BJ (cell line): Measurements from ENCODE around the gene PHF2. TPM values are rescaled to one million over a fixed set of nuclear protein-coding genes. Genes with fewer than 3 reads are reported as not detected.

Experiments
- CTCF ChIA-PET: fragments of 350-600 bp; formaldehyde crosslinking; extraction: SDS; loops from one replicate; lab custom pipeline; 2021; ENCODE audit warnings: antibody characterized with exemption, inconsistent platforms; lab: Yijun Ruan, JAX
- POLR2A ChIA-PET: fragments of 300-600 bp; sonication (Branson Sonifier 250); formaldehyde crosslinking; extraction: SDS; loops from one replicate; lab custom pipeline; 2021; ENCODE audit warnings: antibody characterized with exemption; lab: Charles Lee
- DNase-seq: peaks from one replicate; pipeline ENCODE4 v3.0.0-alpha.2; 2011; ENCODE audit warnings: low read depth
- H3K27me3 ChIP-seq: 2 replicates; pipeline ENCODE4 v1.6.0; 2011; ENCODE audit warnings: low read length; ENCODE audit not compliant: control insufficient read depth, insufficient read depth
- H3K36me3 ChIP-seq: 2 replicates; pipeline ENCODE4 v1.5.1; 2011; ENCODE audit warnings: low read length; ENCODE audit not compliant: control insufficient read depth, insufficient read depth
- H3K4me3 ChIP-seq: 2 replicates; pipeline ENCODE4 v1.5.1; 2011; ENCODE audit warnings: low read depth, mild to moderate bottlenecking, control low read depth, low read length
- polyA minus RNA-seq: library from RNA; depleted of rRNA, polyadenylated mRNA; stranded (reverse); fragments of >200 nt; gene quantifications from 2 replicates; pipeline ENCODE4 v1.2.3, GENCODE V29; 2011; rRNA and poly(A)+ RNA removed
- polyA plus RNA-seq: library from polyadenylated mRNA; depleted of rRNA; stranded (reverse); fragments of >200 nt; gene quantifications from 2 replicates; pipeline ENCODE4 v1.2.3, GENCODE V29; 2011; rRNA removed
- TF ChIP-seq, protein P1 (sequence below): IDR thresholded peaks from 2 replicates; pipeline ENCODE4 v1.5.1; 2011; ENCODE audit warnings: low read depth, mild to moderate bottlenecking, control low read depth, inconsistent platforms, low read length, moderate library complexity; ENCODE audit not compliant: insufficient read depth

Gene PHF2
- polyA plus RNA-seq (6.5 and 9.4 TPM in 2 replicates), polyA minus RNA-seq (4.7 and 4.8 TPM in 2 replicates)

DNA sequence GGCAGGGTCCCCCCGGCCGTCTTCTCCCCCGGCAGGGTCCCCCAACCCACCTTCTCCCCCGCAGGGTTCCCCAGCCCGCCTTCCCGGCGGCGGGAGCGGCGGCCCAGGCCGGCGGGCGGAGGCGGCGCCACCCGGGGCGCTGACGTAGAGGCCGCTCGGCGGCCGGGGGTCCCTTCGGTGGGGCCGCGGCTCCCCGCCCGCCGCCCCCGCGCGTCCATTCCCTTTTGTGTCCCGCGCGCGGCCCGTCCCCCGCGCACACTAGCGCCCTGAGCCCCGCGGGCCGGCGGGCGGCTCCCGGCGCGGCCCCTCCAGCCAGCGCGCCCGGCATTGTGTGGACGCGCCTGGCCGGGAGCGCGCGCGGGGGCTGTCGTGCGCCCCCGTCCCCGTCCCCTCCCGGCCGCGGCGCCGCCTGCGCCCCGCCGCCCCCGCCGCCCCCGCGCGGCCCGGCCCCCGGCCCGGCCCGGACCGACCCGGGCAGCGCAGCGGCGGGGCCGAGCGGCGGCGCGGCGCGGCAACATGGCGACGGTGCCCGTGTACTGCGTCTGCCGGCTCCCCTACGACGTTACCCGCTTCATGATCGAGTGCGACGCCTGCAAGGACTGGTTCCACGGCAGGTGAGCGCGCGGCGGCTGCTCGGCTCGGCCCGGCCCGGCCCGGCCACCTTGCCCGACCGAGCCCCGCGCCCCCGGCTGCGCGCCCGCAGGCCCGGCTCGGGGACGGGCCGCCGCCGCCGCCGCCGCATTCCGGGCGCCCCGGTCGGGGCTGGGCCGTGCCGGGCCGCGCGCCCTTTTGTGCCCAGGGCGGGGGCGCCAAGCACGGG, at the start of gene PHF2:
Gene PHF2, plus strand, starts transcription at position 327 of the 820 bp plus-strand sequence. Its CDS starts 190 bp downstream, at position 517.
- POLR2A ChIA-PET, result no interaction called here

DNA sequence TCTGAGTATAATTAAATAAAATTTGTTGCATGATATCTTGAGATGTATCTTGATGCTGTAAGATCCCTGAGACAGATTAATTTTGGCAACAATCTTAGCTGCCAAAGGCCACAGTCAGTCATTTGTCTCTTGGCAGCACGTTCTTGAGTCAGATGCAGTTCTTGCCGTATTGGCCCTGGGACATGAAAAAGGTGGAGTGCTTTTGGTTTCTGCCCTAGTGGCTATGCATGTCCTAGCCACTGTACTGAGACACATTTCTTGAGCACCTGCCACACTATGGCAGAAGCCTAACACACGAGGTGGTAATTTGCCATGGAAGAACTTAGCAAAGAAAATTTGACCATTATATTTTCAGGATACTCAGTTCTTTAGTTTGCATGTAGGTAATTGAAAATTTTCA, 45.0 kb upstream of the PHF2 start:
- POLR2A ChIA-PET, result no interaction called here
- H3K27me3 ChIP-seq, result no peaks in the 10 kb centered on the region
- CTCF ChIA-PET, result no interaction called here
- H3K4me3 ChIP-seq, result no peak overlapping the region
- TF ChIP-seq, protein P1, sequence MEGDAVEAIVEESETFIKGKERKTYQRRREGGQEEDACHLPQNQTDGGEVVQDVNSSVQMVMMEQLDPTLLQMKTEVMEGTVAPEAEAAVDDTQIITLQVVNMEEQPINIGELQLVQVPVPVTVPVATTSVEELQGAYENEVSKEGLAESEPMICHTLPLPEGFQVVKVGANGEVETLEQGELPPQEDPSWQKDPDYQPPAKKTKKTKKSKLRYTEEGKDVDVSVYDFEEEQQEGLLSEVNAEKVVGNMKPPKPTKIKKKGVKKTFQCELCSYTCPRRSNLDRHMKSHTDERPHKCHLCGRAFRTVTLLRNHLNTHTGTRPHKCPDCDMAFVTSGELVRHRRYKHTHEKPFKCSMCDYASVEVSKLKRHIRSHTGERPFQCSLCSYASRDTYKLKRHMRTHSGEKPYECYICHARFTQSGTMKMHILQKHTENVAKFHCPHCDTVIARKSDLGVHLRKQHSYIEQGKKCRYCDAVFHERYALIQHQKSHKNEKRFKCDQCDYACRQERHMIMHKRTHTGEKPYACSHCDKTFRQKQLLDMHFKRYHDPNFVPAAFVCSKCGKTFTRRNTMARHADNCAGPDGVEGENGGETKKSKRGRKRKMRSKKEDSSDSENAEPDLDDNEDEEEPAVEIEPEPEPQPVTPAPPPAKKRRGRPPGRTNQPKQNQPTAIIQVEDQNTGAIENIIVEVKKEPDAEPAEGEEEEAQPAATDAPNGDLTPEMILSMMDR, result no peak
- peaks cover 14% of the 10 kb centered on the region for H3K36me3 ChIP-seq
- DNase-seq, result no peak

More for the DNA sequence above, at the start of gene PHF2:
- no peaks in the 10 kb centered on the region for H3K27me3 ChIP-seq
- TF ChIP-seq, protein P1, result no peak
- peak within 1 kb of the TSS; percentile 74 for H3K4me3 ChIP-seq
- no peaks in the 10 kb centered on the region; the same call in 1 of the 2 replicates for H3K36me3 ChIP-seq
- no peak for DNase-seq
- CTCF ChIA-PET, result interaction anchor here (1.7 kb wide), 1 partner anchor 10 kb away, joined by 7 read pairs; no protein-coding TSS in a partner anchor

DNA sequence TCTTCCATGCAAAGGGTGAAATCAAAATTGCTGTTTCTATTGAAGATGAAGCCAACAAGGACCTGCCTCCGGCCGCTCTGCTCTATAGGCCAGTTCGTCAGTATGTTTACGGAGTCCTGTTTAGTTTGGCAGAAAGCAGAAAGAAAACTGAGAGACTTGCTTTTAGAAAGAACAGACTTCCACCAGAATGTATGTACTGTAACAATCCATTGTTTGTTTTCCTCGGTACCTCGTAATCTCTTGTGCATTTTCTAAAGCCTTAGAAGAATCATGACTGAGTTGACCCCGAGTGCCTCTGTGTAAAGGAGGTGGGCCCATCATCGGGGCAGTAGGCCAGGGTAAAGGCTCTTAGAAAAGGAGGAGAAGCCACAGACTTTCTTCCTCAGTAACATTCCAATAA, 44.2 kb upstream of the PHF2 start:
- no peak overlapping the region for H3K4me3 ChIP-seq
- ChIA-PET CTCF (no interaction called here), POLR2A (no interaction called here)
- peaks cover 14% of the 10 kb centered on the region for H3K36me3 ChIP-seq
- H3K27me3 ChIP-seq, result no peaks in the 10 kb centered on the region
- TF ChIP-seq, protein P1, result no peak
- DNase-seq, result no peak

DNA sequence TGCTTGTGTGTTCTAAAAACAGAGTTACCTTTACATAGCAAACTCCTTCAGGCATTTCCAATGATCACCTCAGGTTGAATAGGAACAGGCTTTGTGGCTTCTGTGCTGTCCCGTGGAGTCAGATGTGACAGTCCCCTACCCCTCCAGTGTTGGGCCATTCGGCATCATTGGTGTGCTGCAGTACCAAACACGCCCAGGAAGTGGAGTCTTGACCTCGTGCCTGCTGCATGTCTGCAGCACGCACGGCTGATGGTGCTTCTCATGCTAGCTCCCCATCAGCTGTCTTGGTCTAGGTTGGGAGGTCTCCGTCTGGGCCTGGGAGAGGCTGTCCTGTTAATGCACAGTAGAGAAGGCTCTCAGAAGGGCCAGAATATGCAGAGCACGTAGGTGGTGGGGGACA, 42.5 kb upstream of the PHF2 start:
- Histone ChIP-seq H3K36me3 (peaks cover 13% of the 10 kb centered on the region), H3K4me3 (no peak overlapping the region), H3K27me3 (no peaks in the 10 kb centered on the region)
- TF ChIP-seq, protein P1, result no peak
- no peak for DNase-seq
- ChIA-PET CTCF (no interaction called here), POLR2A (no interaction called here)

DNA sequence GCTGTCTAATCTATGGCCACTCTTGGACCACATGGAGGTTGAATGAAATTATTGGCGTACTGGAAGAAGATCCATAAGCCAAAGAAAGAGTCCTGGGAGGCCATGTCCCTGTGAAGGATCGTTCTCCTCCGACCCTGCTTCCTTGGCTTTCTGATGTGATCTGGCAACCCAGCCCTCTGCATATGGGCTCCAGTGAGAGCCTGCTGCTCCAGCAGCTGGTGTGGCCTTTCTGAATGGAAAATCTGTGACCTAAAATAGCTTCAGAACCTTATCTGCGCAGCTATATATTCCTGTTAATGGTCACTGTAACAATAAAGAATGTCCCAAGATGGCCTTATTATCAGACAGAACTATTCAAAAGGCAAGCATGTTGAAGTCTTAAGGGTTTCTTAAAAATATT, 40.2 kb upstream of the PHF2 start:
- POLR2A ChIA-PET, result no interaction called here
- Histone ChIP-seq H3K36me3 (peaks cover 11% of the 10 kb centered on the region), H3K4me3 (no peak overlapping the region), H3K27me3 (no peaks in the 10 kb centered on the region)
- TF ChIP-seq, protein P1, result no peak
- DNase-seq, result no peak
- CTCF ChIA-PET, result interaction anchor here (1.7 kb wide), 1 partner anchor 30 kb away, joined by 6 read pairs; no protein-coding TSS in a partner anchor
